Activated CD4-positive, CD25-positive, alpha-beta regulatory T cell (primary cell): ENCODE measurements around the gene MRI1.
A peak's percentile ranks its signal among the peaks of the same experiment; 100 is the strongest.
"Not testable (repeated sequence)": the region's sequence is repeated elsewhere in the genome, so short reads cannot be mapped to it uniquely, and the experiment has no call there.

Experiments
- DNase-seq, 4 experiments: peaks; one replicate each; lab custom pipeline; 2025; lab: John Stamatoyannopoulos, UW

The MRI1 gene

GRCh38 chr19:13764101-13764807 is at the start of gene MRI1:
Gene MRI1 (plus strand): TSS chr19:13764522. CDS start chr19:13764589, 67 bp downstream.
- DNase-seq: peak in 3 of 4 experiments; percentile 20 to 41 (median 24)

DNA sequence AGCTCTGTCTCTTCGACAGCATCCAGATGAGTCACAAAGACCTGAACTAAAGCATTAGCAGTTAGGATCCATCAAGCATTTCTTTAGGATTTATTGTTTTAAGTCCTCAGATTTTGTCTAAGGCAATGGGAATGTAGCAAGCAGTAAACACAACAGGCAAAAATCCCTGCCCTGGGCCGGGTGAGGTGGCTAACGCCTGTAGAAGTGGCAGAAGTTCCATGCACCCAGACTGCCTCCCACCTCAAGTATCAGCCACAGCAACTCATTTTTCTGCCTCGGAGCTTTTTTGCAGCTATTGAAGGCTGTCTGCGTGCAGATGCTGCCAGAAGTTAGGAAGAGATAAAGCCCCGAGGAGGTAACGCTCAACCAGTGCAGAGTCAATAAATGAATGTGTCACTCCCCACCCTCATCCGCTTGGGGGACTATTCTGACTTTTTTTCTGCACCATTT is 47.1 kb upstream of the MRI1 start:
- no peak for DNase-seq

- no peak for DNase-seq
These were observed 45.6 kb upstream of the MRI1 start for GRCh38 chr19:13718733-13719132.

DNA sequence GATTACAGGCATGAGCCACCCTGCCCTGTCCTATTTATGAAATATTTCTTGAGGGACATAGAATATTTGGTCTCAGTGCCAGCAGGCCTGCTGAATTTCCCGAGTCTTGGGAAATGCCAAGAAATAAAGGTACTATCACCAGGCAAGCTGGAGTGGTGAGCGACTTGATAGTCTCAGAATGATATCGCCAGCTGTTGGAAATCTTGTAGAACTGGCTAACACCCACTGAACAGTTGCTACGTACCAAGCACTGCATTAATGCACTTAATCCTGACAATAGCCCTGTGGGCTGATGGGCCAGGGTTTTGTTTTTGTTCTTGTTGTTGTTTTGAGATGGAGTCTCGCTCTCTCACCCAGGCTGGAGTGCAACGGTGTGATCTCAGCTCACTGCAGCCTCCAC is 42.2 kb upstream of the MRI1 start:
- no peak for DNase-seq

- DNase-seq: no peak
These were observed 41.1 kb upstream of the MRI1 start for GRCh38 chr19:13723206-13723605.

- no peak for DNase-seq
These were observed 38.0 kb upstream of the MRI1 start for GRCh38 chr19:13726323-13726722.

DNA sequence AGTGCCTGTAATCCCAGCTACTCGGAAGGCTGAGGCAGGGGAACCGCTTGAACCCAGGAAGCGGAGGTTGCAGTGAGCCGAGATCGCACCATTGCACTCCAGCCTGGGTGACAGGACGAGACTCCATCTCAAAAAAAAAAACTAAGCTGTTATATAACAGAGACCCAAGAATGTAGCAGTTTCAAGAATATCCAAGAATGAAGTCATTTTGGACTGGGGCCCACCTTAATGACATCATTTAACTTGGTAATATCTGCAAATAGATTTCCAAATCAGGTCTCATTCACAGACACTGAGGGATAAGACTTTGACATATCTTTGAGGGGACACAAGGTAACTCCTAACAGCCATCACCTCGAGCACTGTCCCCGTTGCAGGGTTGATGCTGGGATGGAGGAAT is 36.5 kb upstream of the MRI1 start:
- DNase-seq: no peak

- no peak for DNase-seq
These were observed 34.5 kb upstream of the MRI1 start for GRCh38 chr19:13729859-13730258.

GRCh38 chr19:13731147-13731964 is 33.0 kb upstream of the MRI1 start:
- DNase-seq: peak; percentile 85 to 90 (median 88)

DNA sequence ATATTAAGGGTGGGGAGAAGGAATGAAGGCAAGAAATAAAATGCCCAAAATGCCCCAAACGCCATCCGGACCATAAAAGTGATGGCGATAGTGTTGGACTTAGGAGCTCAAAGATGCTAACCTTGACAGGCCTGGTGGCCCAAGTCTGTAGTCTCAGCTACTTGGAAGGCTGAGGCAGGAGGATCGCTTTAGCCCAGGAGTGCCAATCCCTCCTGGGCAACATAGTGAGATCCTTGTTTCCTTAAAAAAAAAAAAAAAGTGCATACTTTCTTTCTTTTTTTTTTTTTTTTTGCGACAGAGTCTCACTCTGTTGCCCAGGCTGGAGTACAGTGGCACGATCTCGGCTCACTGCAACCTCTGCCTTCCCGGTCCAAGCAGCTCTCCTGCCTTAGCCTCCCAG is 32.0 kb upstream of the MRI1 start:
- DNase-seq: no peak

GRCh38 chr19:13734751-13735150 is 29.6 kb upstream of the MRI1 start:
- DNase-seq: no peak

DNA sequence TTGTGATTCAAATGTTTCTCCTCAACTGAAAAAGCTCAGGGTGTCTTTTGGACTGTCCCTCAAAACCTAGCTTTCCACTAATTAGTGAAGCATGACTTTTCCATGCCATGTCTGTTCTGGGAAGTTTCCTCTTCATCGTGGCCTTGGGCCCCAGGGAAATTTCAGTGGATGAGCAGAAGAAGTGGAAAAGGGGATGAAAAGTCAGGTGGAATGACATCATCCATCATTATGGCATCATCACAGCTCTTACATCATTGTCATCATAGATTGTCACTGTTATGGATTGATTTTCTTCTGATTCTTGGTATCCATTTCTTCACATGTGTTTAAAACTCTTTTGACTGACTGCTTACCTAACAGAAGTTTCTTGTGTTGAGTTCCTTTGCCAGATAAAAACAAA is 26.2 kb upstream of the MRI1 start:
- DNase-seq: no peak

- DNase-seq: no peak
These were observed 22.4 kb upstream of the MRI1 start for GRCh38 chr19:13741893-13742292.

DNA sequence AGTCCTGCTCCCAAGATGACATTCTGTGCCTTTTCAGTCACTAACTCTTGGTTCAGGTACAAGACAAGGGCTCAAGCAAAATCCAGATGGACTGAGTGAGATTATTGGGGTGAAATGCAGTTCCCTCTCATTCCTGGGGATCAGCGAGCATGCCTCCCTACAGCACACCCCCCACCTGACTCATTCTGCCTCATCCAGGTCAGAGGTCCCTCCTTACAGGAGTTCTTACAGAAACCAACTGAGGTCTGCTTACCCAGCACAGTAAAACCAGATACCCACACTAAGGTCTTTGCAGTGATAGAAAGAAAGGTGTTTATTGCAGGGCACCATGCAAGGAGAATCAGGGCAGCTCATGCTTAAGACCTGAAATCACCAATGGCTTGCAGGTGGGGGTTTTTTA is 21.6 kb upstream of the MRI1 start:
- no peak for DNase-seq

GRCh38 chr19:13744174-13744573 is 20.1 kb upstream of the MRI1 start:
- no peak for DNase-seq

- DNase-seq: no peak
These were observed 17.2 kb upstream of the MRI1 start for GRCh38 chr19:13747098-13747453.

DNA sequence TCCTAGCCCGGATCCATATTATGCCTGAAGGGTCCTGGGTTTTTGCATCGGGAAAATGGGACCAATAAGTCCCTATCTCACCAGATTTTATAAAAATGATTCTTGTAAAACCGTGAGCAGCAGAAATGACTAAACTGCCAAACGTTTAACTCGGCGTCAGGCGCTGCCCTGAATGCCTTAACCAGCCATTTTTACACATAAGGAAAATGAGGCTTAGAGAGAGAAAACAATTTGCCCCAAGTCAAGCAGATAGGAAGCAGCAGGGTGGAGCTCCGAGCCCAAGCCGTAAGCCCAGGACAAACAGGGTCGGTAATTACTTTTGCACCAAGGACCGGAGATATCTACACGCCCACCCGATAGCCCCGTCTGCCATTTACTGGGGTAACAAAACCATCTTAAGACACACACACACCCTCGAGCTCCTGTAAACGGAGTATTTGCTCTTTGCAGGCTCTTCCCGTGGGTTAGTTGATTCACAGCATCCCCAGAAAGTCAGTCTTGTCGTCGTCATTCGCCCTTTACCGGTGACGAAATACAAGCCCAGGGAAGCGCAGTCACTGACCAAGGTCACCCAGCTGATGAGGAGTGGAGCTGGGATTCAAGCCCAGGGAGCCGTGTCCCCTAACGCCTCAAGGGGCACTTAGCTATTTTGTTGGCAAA is 16.0 kb upstream of the MRI1 start:
- no peak for DNase-seq

DNA sequence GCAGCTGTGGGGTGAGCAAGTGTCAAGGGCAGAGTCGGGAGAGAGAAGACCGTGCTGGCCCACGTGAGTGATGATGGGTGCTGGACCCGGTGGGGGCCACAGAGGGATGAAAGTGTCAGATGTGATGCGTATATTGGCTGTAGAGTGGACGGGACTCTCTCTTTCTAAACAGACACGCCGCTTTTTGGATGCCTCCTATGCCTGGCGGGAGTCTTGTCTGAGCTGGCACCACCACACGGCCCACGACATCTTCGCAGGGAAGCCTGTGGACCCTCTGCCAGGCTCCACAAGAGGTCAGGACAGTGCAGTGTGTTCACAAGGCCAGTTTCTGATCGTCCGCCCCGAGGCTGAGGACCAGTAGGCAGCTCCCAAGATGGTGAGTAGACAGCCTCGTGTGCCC is 12.9 kb upstream of the MRI1 start:
- DNase-seq: no peak

DNA sequence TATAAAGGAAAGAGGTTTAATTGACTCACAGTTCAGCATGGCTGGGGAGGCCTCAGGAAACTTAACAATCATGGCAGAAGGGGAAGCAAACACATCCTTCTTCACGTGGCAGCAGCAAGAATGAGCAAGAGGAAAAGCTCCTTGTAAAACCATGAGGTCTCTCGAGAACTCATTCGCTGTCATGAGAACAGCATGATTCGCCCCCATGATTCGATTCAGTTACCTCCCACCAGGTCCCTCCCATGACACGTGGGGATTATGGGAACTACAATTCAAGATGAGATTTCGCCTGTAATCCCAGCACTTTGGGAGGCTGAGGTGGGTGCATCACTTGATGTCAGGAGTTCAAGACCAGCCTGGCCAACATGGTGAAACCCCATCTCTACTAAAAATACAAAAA is 10.7 kb upstream of the MRI1 start:
- DNase-seq: not testable (repeated sequence)

- no peak for DNase-seq
These were observed 8.1 kb upstream of the MRI1 start for GRCh38 chr19:13756210-13756609.

- no peak for DNase-seq
These were observed 6.2 kb upstream of the MRI1 start for GRCh38 chr19:13757805-13758772.

- no peak for DNase-seq
These were observed 5.5 kb upstream of the MRI1 start for GRCh38 chr19:13758795-13759194.
